Germinal center (tissue), 1 donor: ENCODE measurements around the gene SLC3A2.

Experiments
- DNase-seq: peaks from one replicate; pipeline ENCODE4 v3.0.0; 2012; ENCODE audit warnings: mixed read lengths, low spot score

The SLC3A2 gene

DNA sequence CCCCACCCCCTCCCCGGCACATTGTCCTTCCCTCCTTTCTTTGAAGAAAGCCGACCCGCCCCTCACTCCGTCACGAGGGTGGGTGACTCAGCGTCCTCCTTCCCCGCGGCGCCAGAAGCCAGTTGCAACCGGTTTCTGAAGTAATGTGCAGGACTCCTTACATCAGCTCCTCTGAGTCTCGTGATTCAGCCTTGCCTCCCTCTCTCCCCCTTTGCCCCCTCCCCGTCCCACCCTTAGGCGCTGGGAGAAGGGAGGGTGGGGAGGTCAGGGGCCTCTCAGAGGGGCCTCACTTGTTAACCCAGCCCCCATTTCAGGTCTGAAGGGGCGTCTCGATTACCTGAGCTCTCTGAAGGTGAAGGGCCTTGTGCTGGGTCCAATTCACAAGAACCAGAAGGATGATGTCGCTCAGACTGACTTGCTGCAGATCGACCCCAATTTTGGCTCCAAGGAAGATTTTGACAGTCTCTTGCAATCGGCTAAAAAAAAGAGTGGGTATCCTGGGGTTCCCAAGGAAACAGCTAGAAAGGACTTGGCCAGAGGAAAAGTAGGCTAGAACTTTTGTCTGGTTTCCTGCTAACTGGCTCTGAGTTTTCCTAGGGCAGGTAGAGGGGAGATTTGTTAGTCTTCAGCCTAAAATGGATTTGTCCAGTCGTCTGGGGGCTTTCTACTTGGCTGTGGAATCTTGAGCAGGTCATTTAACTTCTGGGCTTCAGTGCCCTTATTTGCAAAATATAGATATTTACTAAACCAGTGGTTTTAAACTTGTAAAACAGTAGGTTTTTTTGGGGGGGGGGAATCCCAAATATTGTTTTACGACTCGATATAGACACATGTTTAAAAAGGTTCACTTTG is 1.1 kb downstream of the SLC3A2 start:
- peak; percentile 83 for DNase-seq

DNA sequence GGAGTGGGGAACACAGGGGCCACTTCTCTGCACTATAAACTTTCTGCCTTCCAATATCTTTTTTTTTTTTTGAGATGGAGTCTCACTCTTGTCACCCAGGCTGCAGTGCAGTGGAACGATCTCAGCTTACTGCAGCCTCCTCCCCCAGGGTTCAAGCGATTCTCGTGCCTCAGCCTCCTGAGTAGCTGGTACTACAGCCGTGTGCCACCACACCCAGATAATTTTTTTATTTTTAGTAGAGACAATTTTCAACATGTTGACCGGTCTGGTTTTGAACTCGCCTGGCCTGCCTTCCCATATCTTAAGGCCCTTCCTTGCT is 1.7 kb downstream of the SLC3A2 start:
- DNase-seq, result no peak

DNA sequence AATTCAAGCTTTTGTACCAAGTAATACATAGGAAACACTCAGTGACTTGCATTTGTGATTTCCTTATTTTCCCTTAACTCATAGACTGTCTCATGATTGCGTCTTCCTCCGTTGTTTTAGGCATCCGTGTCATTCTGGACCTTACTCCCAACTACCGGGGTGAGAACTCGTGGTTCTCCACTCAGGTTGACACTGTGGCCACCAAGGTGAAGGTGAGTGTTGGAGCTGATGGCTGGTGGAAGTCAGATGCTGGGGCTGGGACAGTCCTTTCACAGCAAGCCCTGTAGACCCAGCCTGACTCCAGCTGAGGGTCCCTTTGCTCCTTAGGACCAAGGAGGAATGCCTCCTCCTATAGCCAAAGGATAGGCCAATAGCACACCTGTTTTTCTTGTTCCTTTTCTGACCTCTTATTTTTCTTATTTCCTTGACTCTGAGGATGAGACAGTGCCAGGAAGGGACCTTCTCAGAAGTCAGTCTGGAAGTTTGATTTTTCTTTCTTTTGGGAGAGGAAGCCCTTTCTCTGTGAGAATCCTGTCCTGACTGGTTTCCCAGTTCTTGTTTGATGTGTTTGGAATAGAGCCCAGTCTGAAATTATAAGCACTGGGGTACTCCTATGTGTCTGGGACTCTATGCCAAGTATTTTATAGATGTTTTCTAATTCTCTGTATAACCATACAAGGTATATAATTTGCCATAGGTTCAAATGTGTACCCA is 2.2 kb downstream of the SLC3A2 start:
- DNase-seq, result no peak

- DNase-seq, result no peak
Observed at GRCh38 chr11:62883673-62884072, 3.0 kb downstream of the SLC3A2 start.

DNA sequence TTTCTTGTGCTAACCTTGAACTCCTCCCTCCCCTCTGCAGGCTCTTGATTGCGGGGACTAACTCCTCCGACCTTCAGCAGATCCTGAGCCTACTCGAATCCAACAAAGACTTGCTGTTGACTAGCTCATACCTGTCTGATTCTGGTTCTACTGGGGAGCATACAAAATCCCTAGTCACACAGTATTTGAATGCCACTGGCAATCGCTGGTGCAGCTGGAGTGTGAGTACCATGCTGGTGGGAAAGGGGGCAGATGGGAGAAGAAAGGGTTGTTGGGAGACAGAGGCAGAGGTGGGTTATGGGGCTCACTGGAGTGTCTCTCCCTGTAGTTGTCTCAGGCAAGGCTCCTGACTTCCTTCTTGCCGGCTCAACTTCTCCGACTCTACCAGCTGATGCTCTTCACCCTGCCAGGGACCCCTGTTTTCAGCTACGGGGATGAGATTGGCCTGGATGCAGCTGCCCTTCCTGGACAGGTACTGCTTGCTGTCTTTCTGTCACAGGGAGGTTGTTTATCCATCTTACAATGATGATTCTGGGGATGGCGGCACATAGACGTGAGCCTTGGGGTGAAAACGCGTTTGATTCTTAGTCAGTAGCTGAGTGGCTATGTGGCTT is 4.5 kb downstream of the SLC3A2 start:
- DNase-seq, result no peak

GRCh38 chr11:62888406-62888805 is 7.7 kb downstream of the SLC3A2 start:
- no peak for DNase-seq

- no peak for DNase-seq
Observed at GRCh38 chr11:62889126-62889483, 8.4 kb downstream of the SLC3A2 start.

DNA sequence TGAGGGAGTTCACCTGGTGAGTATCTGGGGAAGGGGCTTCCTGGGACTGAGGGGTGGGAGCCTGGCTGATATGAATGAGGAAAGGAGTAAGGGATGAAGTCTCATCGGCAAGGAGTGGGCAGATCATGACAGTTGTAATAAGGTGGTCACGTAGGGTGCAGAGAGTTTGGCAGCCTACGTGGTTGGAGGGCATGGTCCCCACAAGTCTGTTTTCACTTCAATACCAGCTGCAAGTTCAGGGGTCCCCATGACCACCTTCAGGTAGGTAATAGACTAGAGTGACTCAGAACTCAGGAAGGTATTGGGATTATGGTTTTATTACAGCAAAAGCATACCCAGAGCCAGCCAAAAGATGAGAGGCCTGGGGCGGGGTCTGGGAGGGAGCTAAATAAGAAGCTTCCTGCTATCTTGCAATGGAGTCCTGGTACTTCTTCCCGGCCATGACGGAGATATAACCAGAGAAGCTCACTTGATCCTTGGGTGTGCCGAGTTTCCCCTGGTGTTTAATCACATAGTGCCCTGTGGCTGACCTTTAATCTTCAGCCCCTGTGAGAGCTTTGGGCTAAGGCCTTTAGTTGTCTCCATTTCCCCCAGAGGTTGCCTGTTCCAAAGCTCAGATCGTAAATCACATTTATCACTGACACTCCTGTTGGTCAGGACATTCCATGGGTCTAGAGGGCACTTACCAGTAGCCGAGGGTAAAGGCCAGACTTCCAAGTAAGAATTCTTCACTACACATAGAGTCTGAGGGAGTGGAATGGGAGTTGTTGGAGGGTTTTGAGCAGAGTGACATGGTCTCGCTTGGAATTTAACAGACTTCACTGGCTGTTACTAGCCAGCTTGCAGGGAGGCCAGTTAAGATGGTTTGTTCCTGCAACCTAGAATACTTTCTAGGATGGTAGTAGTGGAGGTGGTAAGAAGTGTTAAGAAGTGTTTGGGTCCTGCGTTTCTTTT is 9.1 kb downstream of the SLC3A2 start:
- no peak for DNase-seq

DNA sequence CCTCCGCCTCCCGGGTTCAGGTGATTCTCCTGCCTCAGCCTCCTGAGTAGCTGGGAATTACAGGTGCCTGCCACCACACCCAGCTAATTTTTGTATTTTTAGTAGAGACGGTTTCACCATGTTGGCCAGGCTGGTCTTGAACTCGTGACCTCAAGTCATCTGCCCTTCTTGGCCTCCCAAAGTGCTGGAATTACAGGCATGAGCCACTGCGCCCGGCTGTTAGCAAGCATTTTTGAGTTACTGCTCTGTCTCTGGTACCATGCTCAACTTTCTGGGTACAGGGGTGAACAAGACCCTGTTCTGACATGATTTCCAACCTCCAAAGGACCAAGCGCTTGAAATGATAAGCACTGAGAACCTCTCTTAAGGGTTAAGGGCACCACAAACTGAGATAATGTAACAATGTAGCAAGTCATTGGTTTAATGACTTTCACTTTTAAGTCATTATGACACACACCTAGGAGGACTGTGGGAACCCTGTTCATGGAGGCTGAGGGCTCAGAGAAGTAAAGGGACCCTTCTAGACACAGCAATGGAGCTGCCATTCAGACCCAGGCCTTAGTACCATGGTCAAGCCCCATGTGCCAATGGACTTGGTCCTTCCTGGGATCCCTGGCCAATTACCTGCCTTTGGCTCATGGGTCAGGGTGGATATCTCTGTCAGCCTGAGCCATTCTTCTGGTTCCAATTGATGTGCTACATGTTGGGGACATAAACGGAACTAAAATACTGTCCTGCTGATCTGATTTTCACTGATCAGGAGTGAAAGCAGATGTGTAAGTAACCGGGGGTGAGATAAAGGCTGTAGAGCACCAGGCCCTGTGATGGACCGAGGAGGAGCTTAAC is 11.6 kb downstream of the SLC3A2 start:
- no peak for DNase-seq

- no peak for DNase-seq
Observed at GRCh38 chr11:62895501-62895900, 14.8 kb downstream of the SLC3A2 start.

DNA sequence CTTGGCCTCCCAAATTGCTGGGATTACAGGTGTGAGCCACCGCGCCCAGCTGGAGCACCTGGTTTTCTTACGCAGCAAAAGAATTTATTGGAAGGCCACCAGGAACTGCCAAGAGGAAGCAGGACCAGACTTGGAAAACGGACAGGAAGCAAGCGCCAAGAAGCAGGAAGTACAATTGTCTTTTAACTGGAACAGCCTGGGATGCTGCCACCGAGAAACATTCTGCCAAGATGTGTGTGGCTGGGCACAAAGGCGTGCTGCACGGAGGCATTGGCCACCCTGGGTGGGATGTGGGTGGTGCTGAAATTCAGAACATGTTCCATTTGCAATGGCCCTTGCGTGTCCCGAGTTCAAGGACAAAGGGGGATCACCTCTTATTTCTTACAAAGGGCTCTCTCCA is 15.4 kb downstream of the SLC3A2 start:
- DNase-seq, result no peak

DNA sequence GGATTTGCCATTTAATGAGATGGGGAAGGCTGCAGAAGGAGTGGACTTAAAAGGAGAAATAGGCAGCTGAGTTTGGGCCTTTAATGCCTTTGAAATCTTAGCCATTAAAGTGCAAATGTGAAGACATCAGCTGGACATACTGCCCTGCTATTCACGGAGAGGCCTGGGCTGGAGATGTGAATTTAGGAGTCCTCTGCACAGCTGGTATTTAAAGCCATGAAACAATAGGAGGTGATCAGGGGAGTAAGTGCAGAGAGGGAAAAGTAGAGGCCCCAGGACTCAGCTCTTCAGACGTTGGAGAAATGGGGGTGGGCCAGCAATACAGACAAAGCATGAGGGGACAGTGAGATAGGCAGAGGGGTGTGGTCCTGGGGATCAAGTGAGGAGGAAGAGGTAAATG is 16.6 kb downstream of the SLC3A2 start:
- no peak for DNase-seq

DNA sequence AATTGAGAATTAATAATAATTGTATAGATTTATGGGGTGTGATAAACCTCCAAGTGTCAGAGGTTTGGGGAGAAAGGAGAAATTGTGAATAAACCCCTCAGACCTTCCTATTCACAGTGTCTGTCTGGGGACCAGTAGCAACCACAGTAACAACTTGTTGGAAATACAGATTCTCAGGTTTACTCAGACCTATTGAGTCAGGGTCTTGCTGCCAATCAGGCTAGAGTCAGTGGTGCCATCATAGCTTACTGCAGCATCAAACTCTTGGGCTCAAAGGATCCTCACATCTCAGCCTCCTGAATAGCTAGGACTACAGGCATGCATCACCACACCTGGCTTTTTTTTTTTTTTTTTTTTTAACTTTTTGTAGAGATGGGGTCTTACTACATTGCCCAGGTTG is 17.3 kb downstream of the SLC3A2 start:
- no peak for DNase-seq

GRCh38 chr11:62902932-62903331 is 22.2 kb downstream of the SLC3A2 start:
- no peak for DNase-seq

- DNase-seq, result no peak
Observed at GRCh38 chr11:62905296-62905695, 24.6 kb downstream of the SLC3A2 start.

GRCh38 chr11:62905927-62906531 is 25.3 kb downstream of the SLC3A2 start:
- peak; percentile 81 for DNase-seq

DNA sequence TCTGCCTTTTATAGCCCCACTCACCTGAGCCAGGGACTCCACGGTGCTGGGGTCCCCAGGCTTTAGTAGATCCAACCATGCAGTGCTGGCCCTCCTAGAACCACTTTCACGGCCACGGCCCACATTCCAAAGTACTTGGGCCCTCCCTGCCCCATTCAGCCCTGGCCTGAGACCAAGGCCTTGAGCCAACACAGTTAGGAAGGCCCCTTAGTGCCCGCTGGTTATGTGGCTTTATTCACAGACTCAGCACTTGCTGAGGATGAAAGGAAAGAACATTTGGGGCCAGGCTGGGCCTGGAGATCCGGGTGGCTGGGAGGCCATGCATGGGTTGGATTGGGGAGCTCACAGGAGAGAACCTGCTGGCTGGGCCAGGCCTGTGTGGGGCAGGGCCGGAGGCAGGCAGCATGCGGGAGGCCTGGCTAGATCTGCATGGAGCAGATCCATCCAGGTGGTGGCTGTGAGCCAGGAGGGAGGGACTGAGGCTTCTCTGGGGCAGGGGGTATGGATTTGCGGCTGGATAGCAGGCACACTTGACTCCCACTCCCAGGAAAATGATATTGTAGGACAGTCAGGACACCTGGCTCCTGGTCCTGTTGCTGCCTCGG is 27.9 kb downstream of the SLC3A2 start:
- no peak for DNase-seq

- peak; percentile 54 for DNase-seq
Observed at GRCh38 chr11:62909107-62909894, 28.6 kb downstream of the SLC3A2 start.

DNA sequence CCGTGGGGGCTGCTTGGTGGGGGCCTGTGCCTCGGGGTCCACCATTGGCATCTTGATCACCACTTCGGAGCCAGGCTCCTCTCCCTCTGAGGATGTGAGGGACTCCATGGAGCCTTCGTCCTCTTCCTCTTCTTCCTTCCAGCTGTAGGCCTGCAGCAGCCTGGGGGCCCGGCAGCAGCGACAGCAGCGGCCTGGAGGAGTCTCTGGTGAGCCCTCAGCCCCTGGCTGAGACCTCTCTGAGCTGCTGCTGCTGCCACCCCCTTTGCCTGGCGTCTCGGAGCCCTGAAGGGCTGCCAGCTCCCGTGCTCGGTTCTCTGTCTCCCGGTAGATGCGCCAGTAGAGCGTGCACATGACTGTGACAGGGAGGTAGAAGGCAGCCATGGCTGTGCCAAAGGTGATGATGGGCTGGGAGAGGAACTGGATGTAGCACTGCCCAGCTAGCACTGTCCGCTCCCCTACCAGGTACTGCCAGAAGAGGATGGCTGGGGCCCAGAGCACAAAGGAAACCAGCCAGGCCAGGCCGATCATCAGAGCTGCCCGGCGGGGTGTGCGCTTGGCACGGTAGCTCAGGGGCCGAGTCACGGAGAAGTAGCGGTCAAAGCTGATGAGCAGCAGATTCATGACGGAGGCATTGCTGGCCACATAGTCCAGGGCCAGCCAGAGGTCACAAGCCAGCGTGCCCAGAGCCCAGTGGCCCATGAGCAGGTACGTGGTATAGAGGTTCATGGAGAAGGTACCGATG is 29.6 kb downstream of the SLC3A2 start:
- DNase-seq, result no peak
